Endometrial microvascular endothelial cells (primary cell): ENCODE results near the gene MBTD1. TPM values are rescaled to one million over a fixed set of nuclear protein-coding genes. Genes with fewer than 3 reads are reported as not detected.
"Not testable (repeated sequence)": the region's sequence is repeated elsewhere in the genome, so short reads cannot be mapped to it uniquely, and the experiment has no call there.

Source experiments
- in situ Hi-C: cut with HindIII; loops from 2 replicates; pipeline ENCODE4 v1.10.0; 2017; ENCODE audit warnings: low sequenced_read_pairs, low pct_unique_long_range_greater_than_20kb; ENCODE audit errors: inconsistent ontology term
- total RNA-seq: library from RNA; depleted of rRNA; stranded (reverse); fragments of >200 nt; gene quantifications from one replicate; pipeline ENCODE4 v1.2.3, GENCODE V29; 2015; ENCODE audit errors: inconsistent ontology term

Gene MBTD1
- 3.5 TPM for total RNA-seq

- in situ Hi-C loops = no loop called here
Measured at GRCh38 chr17:51259564-51260236, at the start of gene MBTD1. Gene MBTD1, minus strand, starts transcription at chr17:51260049. Its CDS starts 34,888 bp downstream, at chr17:51225161.

DNA sequence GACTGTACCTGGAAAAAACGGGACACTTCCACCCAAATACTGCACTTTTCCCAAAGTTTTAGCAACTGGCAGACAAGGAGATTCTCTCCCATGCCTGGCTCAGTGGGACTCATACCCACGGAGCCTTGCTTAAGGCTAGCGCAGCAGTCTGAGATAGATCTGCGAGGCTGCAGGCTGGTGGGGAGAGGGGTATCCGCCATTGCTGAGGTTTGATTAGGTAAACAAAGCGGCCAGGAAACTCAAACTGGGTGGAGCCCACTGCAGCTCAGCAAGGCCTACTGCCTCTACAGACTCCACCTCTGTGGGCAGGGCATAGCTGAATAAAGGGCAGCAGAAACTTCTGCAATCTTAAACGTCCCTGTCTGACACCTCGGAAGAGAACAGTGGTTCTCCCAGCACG lies 45.3 kb upstream of the MBTD1 start:
- in situ Hi-C loops = no loop called here

- in situ Hi-C loops = no loop called here
Measured at GRCh38 chr17:51299859-51300258, 40.0 kb upstream of the MBTD1 start.

DNA sequence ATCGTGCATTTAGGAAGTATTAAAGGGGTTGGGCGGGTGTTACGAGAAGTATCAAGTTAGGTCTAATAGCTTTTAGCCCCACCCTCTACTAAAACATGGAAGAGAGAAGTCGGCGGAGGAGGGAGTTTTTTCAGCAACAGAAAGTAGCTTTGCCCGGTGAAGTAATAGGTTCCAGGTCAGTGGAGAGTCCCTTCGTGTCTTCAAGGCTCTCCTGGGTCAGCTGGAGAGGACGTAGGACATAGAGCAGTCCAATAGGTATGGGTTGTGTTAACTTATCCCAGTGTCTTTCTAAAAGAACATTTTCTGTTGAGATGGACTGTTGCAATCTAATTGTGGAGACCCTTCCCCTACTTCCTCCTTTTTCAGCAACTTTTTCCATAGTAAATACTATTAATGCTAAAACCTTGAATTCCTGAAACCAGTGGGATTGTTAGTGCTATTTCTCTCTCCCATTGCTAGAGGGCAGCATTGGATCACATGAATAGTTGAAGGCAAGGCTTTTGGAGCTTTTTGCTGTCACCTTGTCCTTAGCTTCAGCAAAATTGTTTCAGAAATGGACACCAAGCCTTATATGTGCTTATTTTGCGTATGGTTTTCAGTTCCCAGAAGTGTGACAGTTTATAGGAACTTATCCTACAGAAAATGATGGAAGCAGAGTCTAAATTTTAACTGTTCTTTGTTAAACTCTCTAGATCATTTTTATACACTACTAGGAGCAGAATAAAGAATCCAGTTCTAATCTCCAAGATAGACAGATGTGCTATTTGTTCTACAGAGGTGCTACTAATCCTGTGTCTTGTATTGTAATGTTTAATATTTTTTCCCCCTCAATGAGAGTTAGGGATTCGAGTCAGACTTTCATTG lies 38.9 kb upstream of the MBTD1 start:
- in situ Hi-C loops = no loop called here

- in situ Hi-C loops = not testable (repeated sequence)
Measured at GRCh38 chr17:51294338-51294737, 34.5 kb upstream of the MBTD1 start.

DNA sequence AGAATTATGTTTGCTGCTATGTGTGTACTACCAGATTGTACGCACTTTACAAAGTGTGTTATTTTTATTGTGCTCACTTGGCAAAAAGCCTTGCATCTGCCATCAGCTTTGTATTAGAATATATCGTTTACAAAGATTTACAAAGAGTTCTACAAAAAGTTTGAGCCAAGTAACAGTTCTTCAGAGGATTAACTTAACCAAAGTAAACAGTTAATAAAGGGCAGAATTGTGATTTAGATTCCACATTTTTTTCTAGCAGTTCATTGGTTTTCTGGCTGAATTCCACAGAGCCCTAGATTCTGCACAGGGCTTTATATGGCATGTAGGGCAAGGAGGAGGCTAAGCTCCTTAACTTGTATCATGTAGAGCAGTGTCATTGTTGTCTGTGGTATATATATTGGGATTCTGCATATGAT lies 29.9 kb upstream of the MBTD1 start:
- in situ Hi-C loops = no loop called here

DNA sequence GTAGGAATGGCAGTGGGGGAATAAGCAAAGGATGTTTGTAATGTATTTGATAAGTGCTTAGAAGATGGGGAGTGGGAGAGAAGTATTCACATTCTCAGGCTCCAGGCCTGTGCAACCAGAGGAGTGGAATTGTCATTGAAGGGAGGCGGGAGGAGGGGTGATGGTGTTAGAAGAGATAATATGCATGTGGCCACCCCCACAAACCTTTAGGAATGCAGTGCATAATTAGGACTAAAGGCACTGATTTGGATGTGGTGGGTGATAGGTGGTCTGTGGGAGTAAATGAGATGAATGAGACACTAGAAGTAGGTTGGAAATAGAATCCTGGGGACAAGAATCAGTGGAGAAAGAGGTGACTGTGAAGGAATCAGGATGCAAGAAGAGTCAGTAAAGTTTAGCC lies 27.6 kb upstream of the MBTD1 start:
- in situ Hi-C loops = no loop called here

GRCh38 chr17:51279183-51279582 lies 19.3 kb upstream of the MBTD1 start:
- in situ Hi-C loops = no loop called here

- in situ Hi-C loops = no loop called here
Measured at GRCh38 chr17:51275381-51275780, 15.5 kb upstream of the MBTD1 start.

- in situ Hi-C loops = no loop called here
Measured at GRCh38 chr17:51272812-51273211, 13.0 kb upstream of the MBTD1 start.

- in situ Hi-C loops = no loop called here
Measured at GRCh38 chr17:51270636-51271035, 10.8 kb upstream of the MBTD1 start.

DNA sequence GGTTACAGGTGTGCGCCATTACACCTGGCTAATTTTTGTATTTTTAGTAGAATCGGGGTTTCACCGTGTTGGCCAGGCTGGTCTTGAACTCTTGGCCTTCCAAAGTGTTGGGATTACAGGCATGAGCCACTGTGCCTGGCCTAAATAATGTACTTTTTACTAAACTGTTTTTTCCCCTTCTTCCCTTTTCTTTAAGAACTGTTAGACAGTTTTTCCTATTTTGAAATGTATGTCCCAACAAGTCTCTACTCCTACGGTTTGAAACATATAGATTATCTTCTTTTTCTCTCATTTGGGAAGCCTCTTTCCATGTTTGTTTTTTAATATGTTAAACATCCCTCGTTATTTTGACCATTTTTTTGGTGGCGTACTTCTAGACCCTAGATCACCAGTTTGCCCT lies 10.1 kb upstream of the MBTD1 start:
- in situ Hi-C loops = no loop called here

- in situ Hi-C loops = not testable (repeated sequence)
Measured at GRCh38 chr17:51264466-51264865, 4.6 kb upstream of the MBTD1 start.

- in situ Hi-C loops = no loop called here
Measured at GRCh38 chr17:51263006-51263405, 3.2 kb upstream of the MBTD1 start.

DNA sequence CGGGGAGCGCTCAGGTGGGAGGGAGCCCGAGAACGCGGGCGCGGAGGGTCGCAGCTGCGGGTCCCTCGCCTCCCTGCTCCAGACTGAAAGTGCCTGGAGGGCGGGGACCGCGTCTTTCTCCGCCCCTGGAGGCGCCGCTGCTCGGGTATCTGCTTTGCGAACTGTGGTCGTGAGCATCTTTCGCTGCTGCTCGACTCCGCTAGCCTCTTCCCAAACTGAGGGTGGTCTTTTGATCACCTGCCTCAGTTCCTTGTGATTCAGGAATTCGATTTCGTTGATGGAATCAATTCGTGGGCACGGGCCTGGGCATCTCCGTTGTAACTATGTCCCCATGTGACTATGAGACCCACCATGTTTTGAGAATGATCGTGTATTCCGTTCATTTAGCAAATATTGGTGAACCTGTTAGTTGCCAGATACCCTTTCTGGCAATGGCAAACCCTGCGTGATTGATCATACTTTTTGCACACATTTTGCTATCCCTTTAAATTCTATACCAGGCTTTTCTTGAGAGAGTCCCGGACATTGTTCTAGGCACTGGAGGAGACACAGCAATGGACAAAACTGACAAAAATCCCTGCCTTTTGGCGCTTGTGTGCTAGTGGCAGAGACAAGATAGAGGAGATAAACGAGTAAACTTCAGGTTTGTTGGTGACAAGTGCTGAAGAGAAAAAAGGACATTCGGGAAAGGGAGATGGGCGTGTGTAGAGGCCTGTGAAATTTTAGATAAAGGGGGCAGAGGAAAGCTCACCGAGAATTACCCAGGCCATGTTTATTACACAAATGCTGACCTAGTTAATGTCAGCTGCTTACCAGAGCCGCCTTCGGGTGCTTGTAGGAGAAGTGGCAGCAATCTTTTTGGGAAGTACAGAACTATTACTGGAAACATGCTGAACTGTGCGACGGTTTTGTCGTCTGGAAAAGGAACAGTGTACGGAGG lies 1.4 kb upstream of the MBTD1 start:
- in situ Hi-C loops = no loop called here

DNA sequence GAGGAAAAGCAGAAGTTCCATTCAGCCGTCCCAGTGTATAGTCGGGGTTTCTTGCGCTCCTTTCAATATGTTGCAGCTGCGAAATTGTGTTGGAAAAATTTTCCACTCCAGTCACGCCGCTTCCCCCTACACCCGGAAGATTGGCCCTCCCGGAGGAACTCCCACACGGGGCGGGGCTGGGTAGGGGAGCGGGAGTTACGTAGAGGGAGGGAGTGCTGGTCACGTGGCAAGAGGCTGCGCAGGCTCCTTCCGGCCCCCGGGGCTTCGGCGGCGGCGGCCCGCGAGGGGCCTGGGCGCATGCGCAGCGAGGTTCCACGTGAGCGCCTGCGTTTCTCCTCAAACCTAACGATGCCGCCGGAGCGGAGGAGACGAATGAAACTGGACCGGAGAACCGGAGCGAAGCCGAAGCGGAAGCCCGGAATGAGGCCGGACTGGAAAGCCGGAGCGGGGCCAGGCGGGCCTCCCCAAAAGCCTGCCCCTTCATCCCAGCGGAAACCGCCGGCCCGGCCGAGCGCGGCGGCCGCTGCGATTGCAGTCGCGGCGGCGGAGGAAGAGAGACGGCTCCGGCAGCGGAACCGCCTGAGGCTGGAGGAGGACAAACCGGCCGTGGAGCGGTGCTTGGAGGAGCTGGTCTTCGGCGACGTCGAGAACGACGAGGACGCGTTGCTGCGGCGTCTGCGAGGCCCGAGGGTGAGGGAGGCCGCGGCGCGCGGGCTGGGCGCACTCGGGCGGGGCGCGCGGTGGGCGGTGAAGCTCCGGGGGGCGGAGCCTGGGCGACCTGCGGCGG lies 581 bp upstream of the MBTD1 start, which contains the start of gene UTP18:
UTP18 (plus strand) TSS at position 310 of the 787 bp plus-strand sequence; CDS start at position 349, 39 bp downstream.
- in situ Hi-C loops = no loop called here

GRCh38 chr17:51258756-51259563 lies 889 bp downstream of the MBTD1 start:
- in situ Hi-C loops = no loop called here
